Stimulated activated CD8-positive, alpha-beta memory T cell treated with anti-CD3 and anti-CD28 coated beads, Interleukin-12 subunit alpha, Interleukin-12 subunit beta, amount 100 ng/mL, for 1 hour (primary cell): ENCODE results near the gene ERBB3.
"Not testable (repeated sequence)": the region's sequence is repeated elsewhere in the genome, so short reads cannot be mapped to it uniquely, and the experiment has no call there.

Source experiments
- DNase-seq: peaks from one replicate; pipeline ENCODE4 v3.0.0-alpha.2; 2020; ENCODE audit warnings: low read depth

ERBB3 gene

GRCh38 chr12:56079723-56080555 lies at the start of gene ERBB3:
TSS of gene ERBB3 (plus strand) at chr12:56080165. CDS start at chr12:56080301, 136 bp downstream.
- peak; percentile 36 for DNase-seq

DNA sequence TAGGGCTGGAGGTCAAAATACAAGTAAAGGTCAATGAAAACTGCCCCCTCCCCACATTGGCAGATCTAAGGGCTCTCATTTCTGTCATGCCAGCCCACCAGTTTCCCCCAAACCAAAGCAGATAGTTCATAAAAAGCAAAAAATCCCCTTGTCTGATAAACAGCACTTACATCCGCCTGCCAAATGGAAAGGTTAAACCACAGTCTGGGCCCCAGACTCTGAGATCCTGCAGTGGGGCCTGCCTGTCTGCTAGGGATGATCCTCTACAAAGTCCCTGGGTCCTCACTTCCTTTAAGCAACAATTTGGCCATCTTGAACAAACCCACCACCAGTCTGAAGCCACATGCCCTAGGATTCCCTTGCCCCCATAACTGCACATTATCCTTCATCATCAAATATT lies 48.0 kb upstream of the ERBB3 start:
- no peak for DNase-seq

DNA sequence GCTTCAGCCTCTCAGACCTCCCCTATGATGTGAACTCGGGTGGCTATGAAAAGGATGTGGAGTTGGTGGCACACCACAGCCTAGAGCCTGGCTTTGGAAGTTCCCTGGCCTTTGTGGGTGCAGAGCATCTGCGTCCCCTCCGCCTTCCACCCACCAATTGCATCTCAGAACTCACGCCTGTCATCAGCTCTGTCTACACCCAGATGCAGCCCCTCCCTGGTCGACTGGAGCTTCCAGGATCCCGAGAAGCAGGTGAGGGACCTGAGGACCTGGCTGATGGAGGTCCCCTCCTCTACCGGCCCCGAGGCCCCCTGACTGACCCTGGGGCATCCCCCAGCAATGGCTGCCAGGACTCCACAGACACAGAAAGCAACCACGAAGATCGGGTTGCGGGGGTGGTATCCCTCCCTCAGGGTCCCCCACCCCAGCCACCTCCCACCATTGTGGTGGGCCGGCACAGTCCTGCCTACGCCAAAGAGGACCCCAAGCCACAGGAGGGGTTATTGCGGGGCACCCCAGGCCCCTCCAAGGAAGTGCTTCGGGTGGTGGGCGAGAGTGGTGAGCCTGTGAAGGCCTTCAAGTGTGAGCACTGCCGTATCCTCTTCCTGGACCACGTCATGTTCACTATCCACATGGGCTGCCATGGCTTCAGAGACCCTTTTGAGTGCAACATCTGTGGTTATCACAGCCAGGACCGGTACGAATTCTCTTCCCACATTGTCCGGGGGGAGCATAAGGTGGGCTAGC lies 45.2 kb upstream of the ERBB3 start:
- no peak for DNase-seq

- no peak for DNase-seq
Observed at GRCh38 chr12:56037161-56037560, 42.8 kb upstream of the ERBB3 start.

DNA sequence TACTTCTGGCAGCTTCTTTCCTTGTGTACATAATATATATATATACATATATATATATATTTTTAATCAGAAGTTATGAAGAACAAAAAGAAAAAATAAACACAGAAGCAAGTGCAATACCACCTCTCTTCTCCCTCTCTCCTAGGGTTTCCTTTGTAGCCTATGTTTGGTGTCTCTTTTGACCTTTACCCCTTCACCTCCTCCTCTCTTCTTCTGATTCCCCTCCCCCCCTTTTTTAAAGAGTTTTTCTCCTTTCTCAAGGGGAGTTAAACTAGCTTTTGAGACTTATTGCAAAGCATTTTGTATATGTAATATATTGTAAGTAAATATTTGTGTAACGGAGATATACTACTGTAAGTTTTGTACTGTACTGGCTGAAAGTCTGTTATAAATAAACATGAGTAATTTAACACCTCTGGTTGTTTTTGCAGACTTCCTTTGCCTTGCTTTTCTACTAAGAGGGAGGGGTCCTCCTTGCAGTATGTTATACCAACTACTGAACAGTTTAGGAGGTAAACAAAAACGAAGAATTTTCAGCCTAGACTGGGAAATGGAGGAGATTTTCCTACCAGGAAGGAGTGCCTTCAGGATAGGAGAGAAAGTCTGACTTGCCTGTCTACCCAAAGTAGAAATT lies 41.8 kb upstream of the ERBB3 start:
- no peak for DNase-seq

GRCh38 chr12:56040151-56040550 lies 39.8 kb upstream of the ERBB3 start:
- DNase-seq: no peak

DNA sequence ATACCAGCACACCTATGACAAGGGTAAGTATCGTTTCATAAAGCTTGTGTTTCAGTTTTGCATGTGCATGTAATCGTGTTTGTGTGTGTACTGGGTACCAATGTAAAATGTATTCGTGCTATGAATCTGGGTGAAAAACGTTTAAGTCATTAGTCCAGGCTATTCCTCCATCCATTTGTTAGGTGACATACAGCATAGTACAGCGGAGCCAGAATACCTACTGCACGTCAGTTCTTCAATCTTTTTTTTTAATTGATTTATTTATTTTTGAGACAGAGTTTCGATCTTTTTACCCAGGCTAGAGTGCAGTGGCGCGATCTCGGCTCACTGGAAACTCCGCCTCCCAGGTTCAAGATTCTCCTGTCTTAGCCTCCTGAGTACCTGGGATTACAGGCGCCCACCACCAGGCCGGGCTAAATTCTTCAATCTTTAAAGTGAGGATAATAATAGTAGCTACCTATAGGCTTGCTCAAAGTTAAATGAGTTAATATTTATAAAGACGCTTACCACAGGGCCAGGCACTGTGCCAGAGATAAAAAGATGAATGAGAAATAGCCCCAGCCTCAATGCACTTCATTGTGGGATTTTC lies 38.9 kb upstream of the ERBB3 start:
- no peak for DNase-seq

GRCh38 chr12:56041552-56042429 lies 38.2 kb upstream of the ERBB3 start, which contains the start of gene RPS26:
TSS of gene RPS26 (plus strand) at chr12:56041918. CDS start at chr12:56042167, 249 bp downstream.
- DNase-seq: peak; percentile 88

- not testable (repeated sequence) for DNase-seq
Observed at GRCh38 chr12:56042430-56042813, 37.5 kb upstream of the ERBB3 start.

DNA sequence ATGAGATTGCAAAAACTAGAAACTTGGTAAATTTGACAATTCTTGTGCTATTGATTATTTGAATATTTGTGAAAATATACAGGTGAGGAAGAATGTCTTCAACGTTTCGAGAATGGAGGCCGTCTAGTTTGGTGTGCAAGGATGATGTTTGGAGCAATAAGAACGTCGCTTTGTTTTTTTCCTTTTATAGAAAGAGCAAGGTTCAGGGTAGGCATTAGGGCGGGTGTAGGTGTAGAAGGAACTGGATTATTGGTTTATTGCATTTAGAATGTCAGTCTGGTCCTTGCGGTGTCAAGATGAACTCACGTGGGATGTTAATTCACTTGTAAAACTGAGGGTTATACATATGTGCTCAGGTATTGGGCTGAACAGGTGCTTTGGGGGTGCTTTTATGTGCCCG lies 37.1 kb upstream of the ERBB3 start:
- DNase-seq: no peak

DNA sequence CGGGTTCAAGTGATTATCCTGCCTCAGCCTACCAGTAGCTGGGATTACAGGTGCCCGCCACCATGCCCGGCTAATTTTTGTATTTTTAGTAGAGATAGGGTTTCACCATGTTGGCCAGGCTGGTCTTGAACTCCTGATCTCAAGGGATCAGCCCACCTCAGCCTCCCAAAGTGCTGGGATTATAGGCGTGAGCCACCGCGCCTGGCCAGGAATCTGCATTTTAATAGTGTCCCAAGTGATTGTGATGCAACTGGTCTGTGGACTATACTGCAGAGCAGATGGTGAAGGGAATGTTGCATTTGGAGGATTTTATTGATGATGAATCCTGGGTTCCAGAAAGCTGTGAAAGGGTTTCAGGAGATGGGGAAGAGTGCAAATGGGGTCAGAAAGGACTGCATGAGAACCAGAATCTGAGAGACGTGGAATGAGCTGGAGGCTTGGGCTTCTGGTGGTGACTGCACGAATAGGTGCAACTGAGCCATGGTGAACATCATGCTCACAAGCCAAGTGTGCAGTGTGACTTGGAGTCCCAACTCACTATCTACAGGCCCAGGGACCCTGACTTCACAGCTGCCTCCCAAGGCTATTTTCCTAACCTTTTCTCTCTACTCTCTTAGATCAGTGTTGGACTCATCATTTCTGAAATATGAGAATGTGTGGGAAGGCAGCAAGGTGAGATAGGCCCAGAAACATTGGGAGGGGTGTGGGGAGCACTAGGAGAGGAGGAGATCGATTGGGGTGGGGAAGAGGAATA lies 33.8 kb upstream of the ERBB3 start:
- no peak for DNase-seq

GRCh38 chr12:56053407-56053893 lies 26.5 kb upstream of the ERBB3 start:
- no peak for DNase-seq

DNA sequence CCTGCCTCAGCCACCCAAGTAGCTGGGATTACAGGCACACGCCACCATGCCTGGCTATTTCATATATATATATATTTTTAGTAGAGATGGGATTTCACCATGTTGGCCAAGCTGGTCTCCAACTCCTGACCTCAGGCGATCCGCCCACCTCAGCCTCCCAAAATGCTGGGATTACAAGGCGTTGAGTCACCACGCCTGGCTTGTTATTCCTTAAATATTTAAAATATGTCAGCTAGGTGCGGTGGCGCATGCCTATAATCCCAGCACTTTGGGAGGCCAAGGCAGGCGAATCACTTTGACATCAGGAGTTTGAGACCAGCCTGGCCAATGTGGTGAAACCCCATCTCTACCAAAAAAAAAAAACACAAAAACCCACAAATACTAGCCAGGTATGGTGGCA lies 20.0 kb upstream of the ERBB3 start:
- not testable (repeated sequence) for DNase-seq

- DNase-seq: no peak
Observed at GRCh38 chr12:56061982-56062381, 18.0 kb upstream of the ERBB3 start.

- no peak for DNase-seq
Observed at GRCh38 chr12:56062996-56063395, 17.0 kb upstream of the ERBB3 start.

DNA sequence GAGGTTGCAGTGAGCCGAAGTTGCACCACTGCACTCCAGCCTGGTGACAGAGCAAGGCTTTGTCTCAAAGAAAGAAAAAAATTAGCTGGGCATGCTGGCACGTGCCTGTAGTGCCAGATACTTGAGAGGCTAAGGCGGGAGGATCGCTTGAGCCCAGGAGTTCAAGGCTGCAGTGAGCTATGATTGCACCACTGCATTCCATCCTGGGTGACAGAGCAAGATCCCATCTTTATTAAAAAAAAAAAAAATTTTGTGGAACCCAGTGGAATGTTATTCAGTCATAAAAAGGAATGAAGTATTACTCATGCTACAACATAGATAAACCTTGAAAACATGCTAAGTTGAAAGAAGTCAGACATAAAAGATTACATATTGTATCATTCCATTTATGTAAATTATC lies 8.3 kb upstream of the ERBB3 start:
- no peak for DNase-seq

DNA sequence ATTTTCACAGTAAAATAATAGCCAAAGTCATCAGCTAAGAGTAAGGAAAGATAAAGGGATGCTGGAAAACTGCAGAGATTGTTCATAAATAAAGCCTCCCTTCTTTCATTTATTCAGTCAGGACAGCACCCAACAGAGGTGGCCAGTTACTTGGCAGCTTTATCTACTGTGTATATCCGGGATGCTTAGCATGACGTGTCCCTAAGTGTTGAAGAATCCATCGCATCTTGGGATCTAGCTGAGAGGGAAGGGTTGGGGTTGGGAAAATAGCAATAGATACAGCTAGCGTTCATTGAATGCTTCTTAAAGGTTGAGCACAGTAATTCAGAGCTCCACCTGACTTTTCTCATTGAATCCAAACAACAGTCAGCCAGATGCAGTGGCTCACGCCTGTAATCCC lies 5.6 kb upstream of the ERBB3 start:
- DNase-seq: no peak

- not testable (repeated sequence) for DNase-seq
Observed at GRCh38 chr12:56077966-56078365, 2.0 kb upstream of the ERBB3 start.

DNA sequence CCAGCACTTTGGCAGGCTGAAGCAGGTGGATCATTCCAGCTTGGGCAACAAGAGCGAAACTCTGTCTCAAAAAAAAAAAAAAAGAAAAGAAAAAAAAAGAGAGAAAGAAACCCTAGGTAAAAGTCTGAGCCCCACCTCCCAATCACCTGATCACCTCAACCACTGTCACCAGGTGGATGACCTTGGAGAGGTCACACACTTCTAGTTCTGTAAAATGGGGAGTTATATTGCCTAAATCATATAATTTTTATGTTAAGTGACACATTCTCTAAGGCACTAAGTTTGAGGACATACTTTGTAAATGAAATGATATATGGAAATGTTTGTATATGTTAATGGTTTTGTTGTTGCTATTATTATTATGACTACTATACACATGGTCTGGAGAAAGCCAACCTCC lies 1.5 kb upstream of the ERBB3 start:
- no peak for DNase-seq

DNA sequence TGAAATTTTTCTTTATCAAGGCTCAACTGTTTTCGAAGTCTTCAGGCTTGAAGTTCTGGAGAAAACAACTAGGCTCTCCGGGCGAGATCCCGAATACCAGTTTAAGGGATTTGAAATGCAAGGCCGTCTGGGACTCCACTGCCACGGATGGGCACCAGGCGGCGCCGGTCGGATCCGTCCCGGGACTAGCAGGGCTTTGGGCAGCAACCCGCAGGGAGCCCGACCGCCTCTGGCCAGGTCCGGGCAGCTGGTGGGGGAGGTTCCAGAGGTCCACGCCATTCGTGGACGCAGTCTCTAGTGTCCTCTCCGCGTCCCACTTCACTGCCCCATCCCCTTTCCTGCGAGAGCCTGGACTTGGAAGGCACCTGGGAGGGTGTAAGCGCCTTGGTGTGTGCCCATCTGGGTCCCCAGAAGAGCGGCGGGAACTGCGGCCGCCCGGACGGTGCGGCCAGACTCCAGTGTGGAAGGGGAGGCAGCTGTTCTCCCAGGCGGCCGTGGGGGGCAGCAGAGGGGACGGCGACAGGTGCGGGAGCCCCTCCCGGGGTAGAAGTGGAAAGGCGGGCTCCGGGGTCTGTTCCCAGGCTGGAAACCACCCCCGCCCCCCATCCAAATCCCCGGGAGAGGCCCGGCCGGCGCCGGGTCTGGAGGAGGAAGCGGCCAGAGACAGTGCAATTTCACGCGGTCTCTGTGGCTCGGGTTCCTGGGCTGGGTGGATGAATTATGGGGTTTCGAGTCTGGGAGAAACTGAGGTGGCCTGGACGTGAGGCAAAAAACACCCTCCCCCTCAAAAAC lies 838 bp upstream of the ERBB3 start:
- peak; percentile 37 for DNase-seq
